Measurements from ENCODE around the gene ANXA4.
A peak's percentile ranks its signal among the peaks of the same experiment; 100 is the strongest.
"Not testable (repeated sequence)": the region's sequence is repeated elsewhere in the genome, so short reads cannot be mapped to it uniquely, and the experiment has no call there.

ANXA4 gene

DNA sequence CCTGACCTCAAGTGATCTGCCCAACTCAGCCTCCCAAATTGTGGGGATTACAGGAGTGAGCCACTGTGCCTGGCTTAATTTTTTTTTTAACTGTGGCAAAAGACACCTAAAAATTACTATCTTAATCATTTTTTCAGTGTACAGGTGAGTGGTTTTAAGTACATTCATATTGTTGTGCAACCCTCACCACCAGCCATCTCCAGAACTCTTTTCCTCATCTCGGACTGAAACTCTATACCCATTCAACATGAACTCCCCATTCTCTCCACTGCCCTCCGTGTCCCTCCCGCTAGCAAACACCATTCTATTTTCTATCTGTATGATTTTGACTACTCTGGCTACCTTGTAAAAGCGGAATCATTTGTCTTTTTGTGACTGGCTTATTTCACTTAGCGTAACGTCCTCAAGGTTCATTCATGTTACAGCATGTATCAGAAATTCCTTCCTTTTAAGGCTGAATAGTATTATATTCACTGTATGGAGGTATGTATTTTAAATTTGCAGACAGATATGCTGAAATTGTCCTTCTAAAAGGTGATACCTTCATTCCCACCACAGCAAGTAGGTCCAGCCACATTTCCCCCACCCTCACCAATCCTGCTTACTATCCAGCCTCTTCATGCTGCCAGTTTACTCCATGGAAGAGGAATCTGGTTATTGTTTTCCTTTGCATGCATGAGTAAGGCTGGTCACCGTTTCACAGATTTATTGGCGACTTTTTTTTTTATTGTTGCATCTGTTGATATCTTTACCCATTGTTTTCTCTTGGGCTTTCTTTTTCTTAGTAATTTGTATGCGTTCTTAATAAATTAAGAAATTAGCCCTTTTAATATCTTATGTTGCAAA, 40.6 kb upstream of the ANXA4 start:
- no peak overlapping the region for H3K27ac ChIP-seq
- no peak for TF ChIP-seq FOXP2 (optimal IDR thresholded peaks at IDR 0.05; ENCODE audit: control extremely low read depth, extremely low read length, insufficient read depth)
- TF ChIP-seq POLR2AphosphoS5 (IDR thresholded peaks at IDR 0.05; ENCODE audit: borderline replicate concordance, low read depth, low read length) = no peak
- no peak for TF ChIP-seq EZH2 (IDR thresholded peaks at IDR 0.05)
- H3K4me3 ChIP-seq = no peak overlapping the region
- no peak overlapping the region for H3K9ac ChIP-seq (ENCODE audit: insufficient read length)
- H3K9me3 ChIP-seq (ENCODE audit: low read depth, low read length) = no peaks in the 10 kb centered on the region
- no peaks in the 10 kb centered on the region for H3K36me3 ChIP-seq (ENCODE audit: insufficient read depth, low read length)
- no peak for DNase-seq (ENCODE audit: low read depth, low spot score)

DNA sequence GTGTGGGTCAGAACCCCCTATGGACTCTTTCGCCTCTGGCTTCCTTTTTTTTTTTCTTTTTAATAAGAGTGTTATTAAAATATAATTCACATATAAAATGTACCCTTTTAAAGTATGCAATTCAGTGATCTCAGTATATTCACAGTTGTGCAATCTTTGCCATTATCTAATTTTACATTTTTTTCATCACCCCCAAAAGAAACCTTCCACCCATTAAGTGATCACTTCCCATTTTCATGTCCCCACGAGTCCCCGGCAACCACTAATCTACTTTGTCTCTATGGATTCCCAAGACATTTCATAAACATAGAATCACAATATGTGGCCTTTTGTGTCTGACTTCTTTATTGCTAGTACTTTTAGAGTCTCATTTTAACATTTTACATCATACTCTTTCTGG, 38.7 kb upstream of the ANXA4 start:
- Histone ChIP-seq H3K27ac (no peak overlapping the region), H3K36me3 (ENCODE audit: insufficient read depth, low read length) (no peaks in the 10 kb centered on the region), H3K4me3 (no peak overlapping the region), H3K9me3 (ENCODE audit: low read depth, low read length) (no peaks in the 10 kb centered on the region), H3K9ac (ENCODE audit: insufficient read length) (no peak overlapping the region)
- TF ChIP-seq FOXP2 (optimal IDR thresholded peaks at IDR 0.05; ENCODE audit: control extremely low read depth, extremely low read length, insufficient read depth) (no peak), POLR2AphosphoS5 (IDR thresholded peaks at IDR 0.05; ENCODE audit: borderline replicate concordance, low read depth, low read length) (no peak), EZH2 (IDR thresholded peaks at IDR 0.05) (no peak)
- no peak for DNase-seq (ENCODE audit: low read depth, low spot score)

GRCh38 chr2:69704446-69704845, 37.5 kb upstream of the ANXA4 start:
- H3K9ac ChIP-seq (ENCODE audit: insufficient read length) = no peak overlapping the region
- H3K36me3 ChIP-seq (ENCODE audit: insufficient read depth, low read length) = no peaks in the 10 kb centered on the region
- no peak for DNase-seq (ENCODE audit: low read depth, low spot score)
- TF ChIP-seq FOXP2 (optimal IDR thresholded peaks at IDR 0.05; ENCODE audit: control extremely low read depth, extremely low read length, insufficient read depth) (no peak), EZH2 (IDR thresholded peaks at IDR 0.05) (no peak), POLR2AphosphoS5 (IDR thresholded peaks at IDR 0.05; ENCODE audit: borderline replicate concordance, low read depth, low read length) (no peak)
- H3K4me3 ChIP-seq = no peak overlapping the region
- no peaks in the 10 kb centered on the region for H3K9me3 ChIP-seq (ENCODE audit: low read depth, low read length)
- H3K27ac ChIP-seq = no peak overlapping the region

- Histone ChIP-seq H3K36me3 (ENCODE audit: insufficient read depth, low read length) (no peaks in the 10 kb centered on the region), H3K9me3 (ENCODE audit: low read depth, low read length) (0 out of 2 replicates have a peak, but pooled peaks cover 5% of the 10 kb centered on the region), H3K9ac (ENCODE audit: insufficient read length) (no peak overlapping the region), H3K27ac (no peak overlapping the region), H3K4me3 (no peak overlapping the region)
- no peak for TF ChIP-seq POLR2AphosphoS5 (IDR thresholded peaks at IDR 0.05; ENCODE audit: borderline replicate concordance, low read depth, low read length)
- TF ChIP-seq FOXP2 (optimal IDR thresholded peaks at IDR 0.05; ENCODE audit: control extremely low read depth, extremely low read length, insufficient read depth) = no peak
- no peak for TF ChIP-seq EZH2 (IDR thresholded peaks at IDR 0.05)
- DNase-seq (ENCODE audit: low read depth, low spot score) = no peak
Measured at GRCh38 chr2:69709290-69709689, 32.6 kb upstream of the ANXA4 start.

DNA sequence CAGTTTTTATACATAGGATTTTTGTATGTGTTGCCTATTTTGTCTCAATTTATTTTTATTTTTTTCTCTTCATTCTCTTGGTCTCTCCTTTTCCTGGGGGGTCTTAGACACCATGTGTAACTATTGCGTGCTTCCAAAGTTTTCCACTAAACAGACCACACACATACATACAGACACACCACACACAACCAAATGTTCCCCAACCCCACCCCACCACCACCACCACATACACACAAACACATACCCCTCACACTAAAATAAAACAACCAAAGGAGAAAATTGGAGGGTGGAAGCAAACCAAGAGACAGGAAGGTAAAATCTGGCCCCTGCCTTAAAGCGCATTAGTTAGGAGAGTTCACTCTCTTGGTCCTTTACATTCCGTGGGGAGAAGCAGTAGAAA, 30.0 kb upstream of the ANXA4 start:
- no peak overlapping the region for H3K27ac ChIP-seq
- no peak overlapping the region for H3K4me3 ChIP-seq
- H3K36me3 ChIP-seq (ENCODE audit: insufficient read depth, low read length) = no peaks in the 10 kb centered on the region
- 0 out of 2 replicates have a peak, but pooled peaks cover 5% of the 10 kb centered on the region for H3K9me3 ChIP-seq (ENCODE audit: low read depth, low read length)
- TF ChIP-seq POLR2AphosphoS5 (IDR thresholded peaks at IDR 0.05; ENCODE audit: borderline replicate concordance, low read depth, low read length) (no peak), EZH2 (IDR thresholded peaks at IDR 0.05) (no peak), FOXP2 (optimal IDR thresholded peaks at IDR 0.05; ENCODE audit: control extremely low read depth, extremely low read length, insufficient read depth) (no peak)
- no peak for DNase-seq (ENCODE audit: low read depth, low spot score)
- no peak overlapping the region for H3K9ac ChIP-seq (ENCODE audit: insufficient read length)

DNA sequence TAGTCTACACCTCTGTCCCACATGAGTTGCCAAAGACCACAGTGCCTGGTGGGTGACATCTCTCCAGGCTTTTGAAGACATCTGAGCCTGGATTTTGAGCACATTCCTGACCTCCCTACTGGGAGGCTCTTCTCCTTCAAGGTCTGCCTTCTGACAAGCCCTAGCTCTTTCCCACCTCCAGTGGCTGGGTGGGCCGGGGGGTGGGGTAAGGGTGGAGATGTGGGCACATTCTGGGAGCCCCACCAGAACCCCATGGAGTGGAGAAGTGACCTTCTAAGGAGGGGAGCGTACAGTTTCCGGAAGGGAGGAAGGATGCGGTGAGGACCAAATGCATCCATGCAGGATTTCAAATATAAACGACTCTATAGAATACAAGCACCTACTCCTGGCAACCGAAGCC, 27.9 kb upstream of the ANXA4 start:
- no peak for DNase-seq (ENCODE audit: low read depth, low spot score)
- no peak overlapping the region for H3K4me3 ChIP-seq
- no peak overlapping the region for H3K27ac ChIP-seq
- H3K36me3 ChIP-seq (ENCODE audit: insufficient read depth, low read length) = no peaks in the 10 kb centered on the region
- TF ChIP-seq FOXP2 (optimal IDR thresholded peaks at IDR 0.05; ENCODE audit: control extremely low read depth, extremely low read length, insufficient read depth) (no peak), EZH2 (IDR thresholded peaks at IDR 0.05) (no peak), POLR2AphosphoS5 (IDR thresholded peaks at IDR 0.05; ENCODE audit: borderline replicate concordance, low read depth, low read length) (no peak)
- H3K9ac ChIP-seq (ENCODE audit: insufficient read length) = no peak overlapping the region
- H3K9me3 ChIP-seq (ENCODE audit: low read depth, low read length) = 0 out of 2 replicates have a peak, but pooled peaks cover 5% of the 10 kb centered on the region

GRCh38 chr2:69714539-69715220, 27.3 kb upstream of the ANXA4 start:
- peak; percentile 20 for DNase-seq (ENCODE audit: low read depth, low spot score)
- H3K9ac ChIP-seq (ENCODE audit: insufficient read length); H3K9me3 ChIP-seq (ENCODE audit: low read depth, low read length); H3K4me3 ChIP-seq; H3K36me3 ChIP-seq (ENCODE audit: insufficient read depth, low read length); H3K27ac ChIP-seq: not testable (repeated sequence)

DNA sequence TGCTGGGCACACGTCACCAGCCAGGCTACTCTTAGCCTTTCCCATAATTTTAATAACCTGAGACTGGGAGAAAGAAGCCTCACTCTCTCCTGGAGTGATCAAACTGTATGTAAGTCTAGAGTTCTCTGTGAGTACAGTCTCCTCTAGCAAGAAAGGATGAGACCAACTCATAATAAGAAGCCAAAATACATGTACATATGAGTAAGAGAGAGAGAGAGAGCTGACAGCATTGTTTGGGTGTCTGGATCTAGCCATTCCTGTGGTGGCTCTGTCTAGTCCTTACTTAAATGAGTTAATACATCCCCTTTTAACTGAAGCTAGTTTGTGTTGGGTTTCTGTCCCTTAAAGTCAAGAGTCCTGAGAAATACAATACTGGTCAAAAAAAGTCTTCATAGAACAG, 26.0 kb upstream of the ANXA4 start:
- Histone ChIP-seq H3K9ac (ENCODE audit: insufficient read length) (no peak overlapping the region), H3K27ac (no peak overlapping the region), H3K4me3 (no peak overlapping the region), H3K9me3 (ENCODE audit: low read depth, low read length) (no peaks in the 10 kb centered on the region), H3K36me3 (ENCODE audit: insufficient read depth, low read length) (no peaks in the 10 kb centered on the region)
- TF ChIP-seq EZH2 (IDR thresholded peaks at IDR 0.05) = no peak
- no peak for TF ChIP-seq FOXP2 (optimal IDR thresholded peaks at IDR 0.05; ENCODE audit: control extremely low read depth, extremely low read length, insufficient read depth)
- no peak for TF ChIP-seq POLR2AphosphoS5 (IDR thresholded peaks at IDR 0.05; ENCODE audit: borderline replicate concordance, low read depth, low read length)
- DNase-seq (ENCODE audit: low read depth, low spot score) = no peak

Measured in SK-N-MC (cell line).